B cell (primary cell): ENCODE data around the gene HS6ST3. TPM values are rescaled to one million over a fixed set of nuclear protein-coding genes. Genes with fewer than 3 reads are reported as not detected.
"Not testable (repeated sequence)": the region's sequence is repeated elsewhere in the genome, so short reads cannot be mapped to it uniquely, and the experiment has no call there.

Experiments used
- ATAC-seq: fragments of 200-7000 bp; cut with Tn5 transposase; one replicate; pipeline ENCODE4 v1.10.0; 2021; ENCODE audit warnings: low read depth, mild to moderate bottlenecking, moderate number of reproducible peaks, moderate library complexity
- CTCF ChIA-PET: fragments of 350-600 bp; sonication (Branson Sonifier 250); formaldehyde crosslinking; loops from one replicate; lab custom pipeline; 2021; ENCODE audit warnings: antibody characterized with exemption, inconsistent platforms; lab: Charles Lee
- POLR2A ChIA-PET: fragments of 350-600 bp; sonication (Branson Sonifier 250); formaldehyde crosslinking; loops from one replicate; lab custom pipeline; 2021; ENCODE audit warnings: antibody characterized with exemption; lab: Charles Lee
- DNase-seq: peaks from one replicate; pipeline ENCODE4 v3.0.0; 2013
- H2AFZ ChIP-seq: 2 replicates; pipeline ENCODE4 v1.6.1; 2012; ENCODE audit warnings: mild to moderate bottlenecking, low read depth, low read length; ENCODE audit not compliant: insufficient read depth, poor library complexity, severe bottlenecking
- H3K27ac ChIP-seq, 2 donors: 1 replicate in 1 of 2; 2 replicates in 1 of 2; pipeline ENCODE4 v1.5.1; 2012 to 2013; ENCODE audit warnings: low read length in 2 of 2, mild to moderate bottlenecking in 2 of 2, moderate library complexity in 1 of 2
- H3K27me3 ChIP-seq, 4 experiments: fragments of 200-600 bp in 1 of 4; sonication (generic) in 1 of 4; replicated peaks in 1 of 4; 1 replicate in 2 of 4; 2 replicates in 2 of 4; pipeline versions ENCODE4 v1.6.1 to v1.7.0; 2013 to 2016; ENCODE audit warnings: low read length in 3 of 4, mild to moderate bottlenecking in 2 of 4, mixed read lengths in 1 of 4, moderate library complexity in 1 of 4; ENCODE audit not compliant: insufficient read depth in 4 of 4, control insufficient read depth in 3 of 4; ENCODE audit errors: control extremely low read depth in 1 of 4
- H3K36me3 ChIP-seq, 2 experiments: replicated peaks in 1 of 2; 1 replicate in 1 of 2; 2 replicates in 1 of 2; pipeline versions ENCODE4 v1.6.1 to v1.7.1; 2013; ENCODE audit warnings: low read length in 1 of 2; ENCODE audit not compliant: insufficient read depth in 2 of 2, control insufficient read depth in 1 of 2; ENCODE audit errors: control extremely low read depth in 1 of 2, extremely low read depth in 1 of 2
- H3K4me1 ChIP-seq, 2 donors: fragments of 200-600 bp in 1 of 2; sonication (generic) in 1 of 2; 1 replicate in 1 of 2; 2 replicates in 1 of 2; pipeline versions ENCODE4 v1.5.1 to v1.6.1; 2013 to 2017; ENCODE audit warnings: low read length in 2 of 2; ENCODE audit not compliant: control insufficient read depth in 2 of 2, insufficient read depth in 2 of 2
- H3K4me2 ChIP-seq: replicated peaks from 2 replicates; pipeline ENCODE3; 2012; ENCODE audit warnings: mild to moderate bottlenecking, low read depth, low read length; ENCODE audit not compliant: poor library complexity, severe bottlenecking
- H3K4me3 ChIP-seq, 5 experiments: fragments of 200-600 bp in 1 of 5; sonication (generic) in 1 of 5; 1 replicate in 3 of 5; 2 replicates in 2 of 5; pipeline versions ENCODE4 v1.5.1 to v1.7.0; 2011 to 2016; ENCODE audit warnings: low read length in 4 of 5, mild to moderate bottlenecking in 4 of 5, low read depth in 2 of 5, control low read depth in 1 of 5, moderate library complexity in 1 of 5; ENCODE audit not compliant: insufficient read depth in 1 of 5; ENCODE audit errors: control extremely low read depth in 1 of 5, extremely low read depth in 1 of 5
- H3K79me2 ChIP-seq: fragments of 200-600 bp; sonication (generic); one replicate; pipeline ENCODE4 v1.6.0; 2016; ENCODE audit warnings: low read length; ENCODE audit not compliant: control insufficient read depth, insufficient read depth
- H3K9ac ChIP-seq: fragments of 200-600 bp; sonication (generic); 2 replicates; pipeline ENCODE4 v1.6.1; 2017; ENCODE audit warnings: mild to moderate bottlenecking, low read length, moderate library complexity
- H3K9me3 ChIP-seq, 3 donors: one replicate each; pipeline versions ENCODE4 v1.6.1 to v1.7.1; 2013; ENCODE audit warnings: low read length in 2 of 3; ENCODE audit not compliant: control insufficient read depth in 2 of 3, insufficient read depth in 1 of 3; ENCODE audit errors: control extremely low read depth in 1 of 3
- H4K20me1 ChIP-seq: 2 replicates; pipeline ENCODE4 v1.6.0; 2012; ENCODE audit warnings: mild to moderate bottlenecking, low read length; ENCODE audit not compliant: insufficient read depth, control insufficient read depth, poor library complexity, severe bottlenecking
- H3K27ac Mint-ChIP-seq: one replicate; pipeline ENCODE4 v1.8.0; 2021; ENCODE audit warnings: mixed read lengths
- H3K27me3 Mint-ChIP-seq: one replicate; pipeline ENCODE4 v1.8.0; 2021; ENCODE audit warnings: mixed read lengths
- H3K4me1 Mint-ChIP-seq: one replicate; pipeline ENCODE4 v1.8.0; 2021; ENCODE audit warnings: mixed read lengths
- H3K4me3 Mint-ChIP-seq: one replicate; pipeline ENCODE4 v1.8.0; 2021; ENCODE audit warnings: mixed read lengths
- H3K9me3 Mint-ChIP-seq: one replicate; pipeline ENCODE4 v1.8.0; 2022; ENCODE audit warnings: mixed read lengths; ENCODE audit not compliant: insufficient read depth
- EZH2 ChIP-seq: IDR thresholded peaks from 2 replicates; pipeline ENCODE4 v1.6.1; 2012; ENCODE audit warnings: borderline replicate concordance, low read depth, mild to moderate bottlenecking, moderate library complexity, low read length; ENCODE audit not compliant: insufficient read depth, poor library complexity, severe bottlenecking
- WGBS: methylation state at CpG from one replicate; pipeline ENCODE4 v1.1.5; 2013; ENCODE audit warnings: missing lambda C conversion rate; ENCODE audit not compliant: insufficient coverage; 5-methylcytosine and 5-hydroxymethylcytosine counted together
- intact Hi-C: fragments of 100-400 bp; cut with micrococcal nuclease; formaldehyde crosslinking; loops from one replicate; pipeline ENCODE4 v1.10.0; 2022
- polyA plus RNA-seq: library from polyadenylated mRNA; depleted of rRNA; stranded (reverse); fragments of >200 nt; gene quantifications from 2 replicates; pipeline ENCODE4 v1.2.3, GENCODE V29; 2012
- total RNA-seq, 2 donors: library from RNA; stranded (reverse); fragments of 120-200 nt in 1 of 2; gene quantifications; 1 replicate in 1 of 2; 2 replicates in 1 of 2; pipeline versions ENCODE4 v1.2.3 to v1.2.4, GENCODE V29; 2013 to 2022
- TF ChIP-seq, protein P1 (sequence below): fragments of 200-600 bp; IDR thresholded peaks from one replicate; pipeline ENCODE4 v1.8.0; 2022; ENCODE audit warnings: antibody characterized with exemption, mild to moderate bottlenecking

HS6ST3 gene
- total and polyA plus RNA-seq, 2 donors (not counting 1 experiment from before 2014, with no cell fraction given): not detected

DNA sequence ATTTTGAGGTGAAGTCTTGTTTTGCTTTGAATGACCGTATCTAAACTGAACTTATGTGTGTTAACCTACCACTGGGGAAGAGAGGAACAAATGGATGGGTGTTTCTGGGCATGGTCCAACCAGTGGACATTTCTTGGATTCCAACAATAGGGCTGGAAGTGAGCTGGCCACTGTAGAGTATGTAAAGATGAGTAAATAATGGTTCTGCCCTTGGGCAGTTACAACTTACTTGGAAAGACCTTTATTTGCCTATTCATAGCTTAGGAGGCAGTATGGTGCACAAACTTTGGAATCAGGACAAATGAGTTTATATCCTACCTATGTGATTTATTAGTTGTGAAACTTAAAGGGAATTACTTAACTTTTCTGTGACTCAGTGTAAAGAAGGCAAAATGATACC, 429.5 kb downstream of the HS6ST3 start:
- TF ChIP-seq, protein P1, sequence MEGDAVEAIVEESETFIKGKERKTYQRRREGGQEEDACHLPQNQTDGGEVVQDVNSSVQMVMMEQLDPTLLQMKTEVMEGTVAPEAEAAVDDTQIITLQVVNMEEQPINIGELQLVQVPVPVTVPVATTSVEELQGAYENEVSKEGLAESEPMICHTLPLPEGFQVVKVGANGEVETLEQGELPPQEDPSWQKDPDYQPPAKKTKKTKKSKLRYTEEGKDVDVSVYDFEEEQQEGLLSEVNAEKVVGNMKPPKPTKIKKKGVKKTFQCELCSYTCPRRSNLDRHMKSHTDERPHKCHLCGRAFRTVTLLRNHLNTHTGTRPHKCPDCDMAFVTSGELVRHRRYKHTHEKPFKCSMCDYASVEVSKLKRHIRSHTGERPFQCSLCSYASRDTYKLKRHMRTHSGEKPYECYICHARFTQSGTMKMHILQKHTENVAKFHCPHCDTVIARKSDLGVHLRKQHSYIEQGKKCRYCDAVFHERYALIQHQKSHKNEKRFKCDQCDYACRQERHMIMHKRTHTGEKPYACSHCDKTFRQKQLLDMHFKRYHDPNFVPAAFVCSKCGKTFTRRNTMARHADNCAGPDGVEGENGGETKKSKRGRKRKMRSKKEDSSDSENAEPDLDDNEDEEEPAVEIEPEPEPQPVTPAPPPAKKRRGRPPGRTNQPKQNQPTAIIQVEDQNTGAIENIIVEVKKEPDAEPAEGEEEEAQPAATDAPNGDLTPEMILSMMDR: no peak
- TF ChIP-seq EZH2: no peak
- Histone ChIP-seq H3K9ac (no peak overlapping the region), H3K27ac (no peak overlapping the region), H3K27me3 (no peaks in the 10 kb centered on the region), H3K36me3 (no peaks in the 10 kb centered on the region), H3K79me2 (no peaks in the 10 kb centered on the region), H3K4me1 (no peaks in the 10 kb centered on the region), H3K4me3 (no peak overlapping the region), H3K4me2 (no peak overlapping the region), H3K9me3 (peaks cover 0 to 6% (median 0%) of the 10 kb centered on the region in 3 donors), H2AFZ (no peak overlapping the region), H4K20me1 (no peaks in the 10 kb centered on the region)
- ATAC-seq: no peak
- Mint-ChIP-seq H3K27me3 (no peaks in the 10 kb centered on the region), H3K27ac (no peak overlapping the region), H3K4me1 (no peaks in the 10 kb centered on the region), H3K9me3 (peaks cover 4% of the 10 kb centered on the region), H3K4me3 (no peak overlapping the region)
- 80% methylated on average over 1 of the region's 1 CpG for WGBS
- ChIA-PET CTCF (no interaction called here), POLR2A (no interaction called here)
- DNase-seq: no peak
- intact Hi-C loops: no loop called here

DNA sequence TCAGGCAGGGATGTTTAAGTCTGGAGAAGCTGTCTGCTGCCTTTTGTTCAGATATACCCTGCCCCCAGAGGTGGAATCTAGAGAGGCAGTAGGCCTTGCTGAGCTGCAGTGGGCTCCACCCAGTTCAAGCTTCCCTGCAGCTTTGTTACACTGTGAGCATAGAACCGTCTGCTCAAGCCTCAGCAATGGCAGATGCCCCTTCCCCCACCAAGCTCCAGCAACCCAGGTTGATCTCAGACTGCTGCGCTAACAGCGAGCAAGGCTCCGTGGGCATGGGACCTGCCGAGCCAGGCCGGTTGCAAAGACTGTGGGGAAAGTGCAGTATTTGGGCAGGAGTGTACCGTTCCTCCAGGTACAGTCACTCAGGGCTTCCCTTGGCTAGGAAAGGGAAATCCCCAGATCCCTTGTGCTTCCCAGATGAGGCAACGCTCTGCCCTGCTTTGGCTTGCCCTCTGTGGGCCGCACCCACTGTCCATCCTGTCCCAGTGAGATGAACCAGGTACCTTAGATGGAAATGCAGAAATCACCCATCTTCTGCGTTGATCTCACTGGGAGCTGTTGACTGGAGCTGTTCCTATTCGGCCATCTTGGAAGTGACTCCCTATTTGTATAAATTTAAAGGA, 434.6 kb downstream of the HS6ST3 start:
- H2AFZ ChIP-seq, H3K4me3 Mint-ChIP-seq, intact Hi-C loops, H3K27ac Mint-ChIP-seq, H3K36me3 ChIP-seq, H4K20me1 ChIP-seq, H3K9me3 Mint-ChIP-seq, DNase-seq, H3K79me2 ChIP-seq, H3K4me2 ChIP-seq, H3K27me3 ChIP-seq, H3K27ac ChIP-seq, H3K4me1 Mint-ChIP-seq, H3K27me3 Mint-ChIP-seq, ATAC-seq, H3K4me1 ChIP-seq, CTCF ChIA-PET, H3K9ac ChIP-seq, POLR2A ChIA-PET, H3K4me3 ChIP-seq: not testable (repeated sequence)
- WGBS: 91% methylated on average over 9 of the region's 11 CpGs
- peaks cover 0 to 10% (median 1%) of the 10 kb centered on the region in 3 donors for H3K9me3 ChIP-seq
